ENCODE data around the gene LMAN1. TPM values are rescaled to one million over a fixed set of nuclear protein-coding genes. Genes with fewer than 3 reads are reported as not detected.

The LMAN1 gene
- total and polyA plus RNA-seq, 4 donors: 18.9 to 108 (median 67.2) TPM

Other genes with a start within 250 kb of the LMAN1 start
- 100 to 1,000 TPM in 1 of 2 donors, 10 to 100 TPM in 1; 42.7 to 103 TPM for gene SEC11C, start 219.4 kb downstream of the LMAN1 start, total RNA-seq
- gene SEC11C, start 219.4 kb downstream of the LMAN1 start, polyA plus RNA-seq: 10 to 100 TPM; 74.3 to 93.9 TPM
- 10 to 100 TPM in 1 of 2 donors, 1 to 10 TPM in 1; 4.0 to 40.8 TPM for gene GRP, start 139.1 kb downstream of the LMAN1 start, total RNA-seq
- gene GRP, start 139.1 kb downstream of the LMAN1 start, polyA plus RNA-seq: 1 to 10 TPM; 3.4 to 9.6 TPM
- gene RAX, start 85.8 kb downstream of the LMAN1 start, total RNA-seq: not detected
- under 1 TPM in 1 of 2 donors, not detected in 1; 0.02 TPM for gene RAX, start 85.8 kb downstream of the LMAN1 start, polyA plus RNA-seq
- not detected for gene CPLX4, start 40.6 kb downstream of the LMAN1 start, total RNA-seq
- gene CPLX4, start 40.6 kb downstream of the LMAN1 start, polyA plus RNA-seq: under 1 TPM in 1 of 2 donors, not detected in 1; 0.01 TPM